K562 (cell line): ENCODE results near the gene AJM1. TPM values are rescaled to one million over a fixed set of nuclear protein-coding genes. Genes with fewer than 3 reads are reported as not detected.

Experiments
- CCNT2 ChIP-seq: IDR thresholded peaks from 2 replicates; pipeline ENCODE4 v1.6.1; 2011; ENCODE audit warnings: borderline replicate concordance, low read depth, mild to moderate bottlenecking, moderate library complexity, mixed read lengths, low read length; ENCODE audit not compliant: insufficient read length; ENCODE audit errors: extremely low read depth
- FOSL1 ChIP-seq: fragments of 200-800 bp; sonication (Bioruptor generic); conservative IDR thresholded peaks from 2 replicates; pipeline ENCODE4 v1.6.1; 2016; ENCODE audit warnings: missing genetic modification characterization, missing compliant biosample characterization
- GABPB1 ChIP-seq: sonication (generic); formaldehyde crosslinking; IDR thresholded peaks from 2 replicates; pipeline ENCODE4 v1.8.0; 2022; ENCODE audit warnings: mild to moderate bottlenecking, missing genetic modification reagents
- HMGN3 ChIP-seq: IDR thresholded peaks from 2 replicates; pipeline ENCODE4 v1.6.1; 2011; ENCODE audit warnings: borderline replicate concordance, low read depth, mild to moderate bottlenecking, mixed read lengths, low read length; ENCODE audit not compliant: insufficient read length; ENCODE audit errors: extremely low read depth
- MYBL2 ChIP-seq, 2 experiments: fragments of 450-650 bp in 1 of 2; sonication (generic) in 1 of 2; formaldehyde crosslinking in 1 of 2; IDR thresholded peaks; 2 replicates each; pipeline versions ENCODE4 v1.6.1 to v1.8.1; 2017 to 2022; ENCODE audit warnings: borderline replicate concordance in 1 of 2, inconsistent platforms in 1 of 2, low read depth in 1 of 2, mild to moderate bottlenecking in 1 of 2, missing genetic modification reagents in 1 of 2, moderate library complexity in 1 of 2
- RAD51 ChIP-seq: fragments of 450-650 bp; IDR thresholded peaks from 2 replicates; pipeline ENCODE4 v1.7.1; 2016; ENCODE audit warnings: low read depth, mild to moderate bottlenecking, borderline replicate concordance
- RBM14 ChIP-seq: fragments of 200-400 bp; formaldehyde crosslinking; IDR thresholded peaks from 2 replicates; pipeline ENCODE4 v1.6.1; 2018; ENCODE audit warnings: low read depth, mild to moderate bottlenecking, low read length, moderate library complexity, borderline replicate concordance; ENCODE audit not compliant: insufficient read depth
- SMAD2 ChIP-seq: fragments of 150-350 bp; IDR thresholded peaks from 2 replicates; pipeline ENCODE4 v1.6.1; 2014; ENCODE audit warnings: low read depth, mild to moderate bottlenecking, low read length
- TAF1 ChIP-seq: IDR thresholded peaks from 2 replicates; pipeline ENCODE4 v1.6.1; 2011; ENCODE audit warnings: mild to moderate bottlenecking, low read length, moderate library complexity; ENCODE audit not compliant: insufficient read depth, control insufficient read depth, severe bottlenecking; ENCODE audit errors: extremely low read depth
- TEAD2 ChIP-seq: fragments of 450-650 bp; IDR thresholded peaks from 2 replicates; pipeline ENCODE4 v1.6.1; 2016; ENCODE audit warnings: missing genetic modification characterization, control low read depth, missing compliant biosample characterization
- ZNF12 ChIP-seq: sonication (generic); formaldehyde crosslinking; IDR thresholded peaks from 2 replicates; pipeline ENCODE4 v1.4.0; 2020; ENCODE audit warnings: mild to moderate bottlenecking, missing genetic modification reagents
- polyA plus RNA-seq, 8 experiments: library from polyadenylated mRNA; depleted of rRNA in 4 of 8; stranded (reverse) in 5 of 8; unstranded in 3 of 8; fragments of >200 nt; fragmentation: Nextera tagmentation in 2 of 8; fragmentation: Illumina TruSeq in 1 of 8; extraction: Ambion mirVana in 2 of 8; extraction: Trizol in 1 of 8; gene quantifications; 2 replicates each; pipeline versions ENCODE4 v1.2.1 to v1.2.3, GENCODE V29; 2011 to 2014; ENCODE audit warnings: inconsistent platforms in 1 of 8, missing spikeins in 1 of 8
- total RNA-seq, 7 experiments: library from RNA; depleted of rRNA in 6 of 7; stranded (reverse); fragments of >200 nt in 6 of 7; fragmentation: Illumina TruSeq in 2 of 7; extraction: Trizol in 2 of 7; gene quantifications; 2 replicates each; pipeline versions ENCODE4 v1.2.1 to v1.2.3, GENCODE V29; 2011 to 2021; ENCODE audit warnings: low replicate concordance in 1 of 7
- TF ChIP-seq, protein P1 (sequence below), 2 experiments: IDR thresholded peaks; 2 replicates each; pipeline ENCODE4 v1.6.1; 2012; ENCODE audit warnings: improper control_type of control experiment in 2 of 2, low read depth in 2 of 2, low read length in 2 of 2, borderline replicate concordance in 1 of 2
- TF ChIP-seq, protein P2 (sequence below): fragments of 450-650 bp; IDR thresholded peaks from 2 replicates; pipeline ENCODE4 v1.6.1; 2017; ENCODE audit warnings: antibody characterized with exemption, mild to moderate bottlenecking
- TF ChIP-seq, protein P3 (sequence below): sonication (generic); formaldehyde crosslinking; IDR thresholded peaks from 2 replicates; pipeline ENCODE4 v1.8.1; 2023; ENCODE audit warnings: mild to moderate bottlenecking, missing genetic modification reagents

AJM1 gene
- total and polyA plus RNA-seq, 9 of the 15 experiments (the other 6 are each of a cell fraction or from before 2014, with no cell fraction given), result 0.01 to 3.7 (median 0.65) TPM; not detected in 1

DNA sequence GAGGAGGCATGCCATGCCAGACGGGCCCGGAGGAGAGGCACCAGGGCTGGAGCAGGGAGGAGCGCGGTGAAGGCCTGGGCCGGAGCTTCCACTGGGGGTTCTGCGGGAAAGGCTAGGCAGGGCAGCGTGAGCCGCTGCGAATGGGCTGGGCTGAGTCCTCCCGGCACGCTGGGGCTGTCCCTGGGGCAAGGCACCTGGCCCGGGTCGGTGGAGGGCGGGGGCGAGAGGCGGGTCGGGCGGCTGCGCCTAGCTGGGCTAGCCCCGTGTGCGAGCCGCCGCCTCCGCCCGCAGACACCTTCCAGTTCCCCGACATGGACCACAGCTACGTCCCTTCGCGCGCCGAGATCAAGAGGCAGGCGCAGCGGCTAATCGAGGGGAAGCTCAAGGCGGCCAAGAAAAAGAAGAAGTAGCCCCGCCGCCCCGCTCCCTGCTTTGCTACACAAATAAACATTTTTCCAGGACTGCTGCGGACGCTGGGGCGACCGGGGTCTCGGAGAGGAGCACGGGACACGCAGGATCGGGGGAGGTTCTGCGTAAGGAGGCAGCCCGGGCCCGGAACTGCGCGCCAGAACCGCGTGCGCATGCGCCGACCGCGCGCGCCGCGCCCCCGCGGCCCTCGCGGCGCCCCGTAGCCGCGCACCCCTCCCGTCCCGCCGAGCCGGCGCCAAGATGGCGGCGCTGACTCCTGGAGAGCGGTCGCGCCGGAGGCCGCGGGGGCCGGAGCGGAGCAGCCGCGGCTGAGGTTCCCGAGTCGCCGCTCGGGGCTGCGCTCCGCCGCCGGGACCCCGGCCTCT lies 34.8 kb upstream of the AJM1 start, which contains the start of gene RABL6 (continued):
- TF ChIP-seq RBM14 (0 out of 2 replicates have a peak, but pooled peaks have one; percentile 36), ZNF12 (CRISPR knock-in tag) (0 out of 2 replicates have a peak, but pooled peaks have one; percentile 38), HMGN3 (peak; percentile 69), CCNT2 (peak; percentile 93), GABPB1 (CRISPR knock-in tag) (peak; percentile 51), TAF1 (peak; percentile 97), RAD51 (no peak), TEAD2 (tag) (no peak), MYBL2 (IDR thresholded peaks at IDR 0.05; ENCODE audit: low read depth) (no peak), MYBL2 (CRISPR knock-in tag; IDR thresholded peaks at IDR 0.05; ENCODE audit: borderline replicate concordance) (no peak), FOSL1 (0 out of 2 replicates have a peak, but pooled peaks have one; percentile 10), SMAD2 (no peak)
- TF ChIP-seq, protein P1, sequence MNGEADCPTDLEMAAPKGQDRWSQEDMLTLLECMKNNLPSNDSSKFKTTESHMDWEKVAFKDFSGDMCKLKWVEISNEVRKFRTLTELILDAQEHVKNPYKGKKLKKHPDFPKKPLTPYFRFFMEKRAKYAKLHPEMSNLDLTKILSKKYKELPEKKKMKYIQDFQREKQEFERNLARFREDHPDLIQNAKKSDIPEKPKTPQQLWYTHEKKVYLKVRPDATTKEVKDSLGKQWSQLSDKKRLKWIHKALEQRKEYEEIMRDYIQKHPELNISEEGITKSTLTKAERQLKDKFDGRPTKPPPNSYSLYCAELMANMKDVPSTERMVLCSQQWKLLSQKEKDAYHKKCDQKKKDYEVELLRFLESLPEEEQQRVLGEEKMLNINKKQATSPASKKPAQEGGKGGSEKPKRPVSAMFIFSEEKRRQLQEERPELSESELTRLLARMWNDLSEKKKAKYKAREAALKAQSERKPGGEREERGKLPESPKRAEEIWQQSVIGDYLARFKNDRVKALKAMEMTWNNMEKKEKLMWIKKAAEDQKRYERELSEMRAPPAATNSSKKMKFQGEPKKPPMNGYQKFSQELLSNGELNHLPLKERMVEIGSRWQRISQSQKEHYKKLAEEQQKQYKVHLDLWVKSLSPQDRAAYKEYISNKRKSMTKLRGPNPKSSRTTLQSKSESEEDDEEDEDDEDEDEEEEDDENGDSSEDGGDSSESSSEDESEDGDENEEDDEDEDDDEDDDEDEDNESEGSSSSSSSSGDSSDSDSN (IDR thresholded peaks at IDR 0.05; ENCODE audit: borderline replicate concordance in 1 of 2, low read depth in 2 of 2, low read length in 2 of 2), result peak in 1 of 2 experiments; percentile 55; a peak in 1 of 4 replicates
- TF ChIP-seq, protein P2, sequence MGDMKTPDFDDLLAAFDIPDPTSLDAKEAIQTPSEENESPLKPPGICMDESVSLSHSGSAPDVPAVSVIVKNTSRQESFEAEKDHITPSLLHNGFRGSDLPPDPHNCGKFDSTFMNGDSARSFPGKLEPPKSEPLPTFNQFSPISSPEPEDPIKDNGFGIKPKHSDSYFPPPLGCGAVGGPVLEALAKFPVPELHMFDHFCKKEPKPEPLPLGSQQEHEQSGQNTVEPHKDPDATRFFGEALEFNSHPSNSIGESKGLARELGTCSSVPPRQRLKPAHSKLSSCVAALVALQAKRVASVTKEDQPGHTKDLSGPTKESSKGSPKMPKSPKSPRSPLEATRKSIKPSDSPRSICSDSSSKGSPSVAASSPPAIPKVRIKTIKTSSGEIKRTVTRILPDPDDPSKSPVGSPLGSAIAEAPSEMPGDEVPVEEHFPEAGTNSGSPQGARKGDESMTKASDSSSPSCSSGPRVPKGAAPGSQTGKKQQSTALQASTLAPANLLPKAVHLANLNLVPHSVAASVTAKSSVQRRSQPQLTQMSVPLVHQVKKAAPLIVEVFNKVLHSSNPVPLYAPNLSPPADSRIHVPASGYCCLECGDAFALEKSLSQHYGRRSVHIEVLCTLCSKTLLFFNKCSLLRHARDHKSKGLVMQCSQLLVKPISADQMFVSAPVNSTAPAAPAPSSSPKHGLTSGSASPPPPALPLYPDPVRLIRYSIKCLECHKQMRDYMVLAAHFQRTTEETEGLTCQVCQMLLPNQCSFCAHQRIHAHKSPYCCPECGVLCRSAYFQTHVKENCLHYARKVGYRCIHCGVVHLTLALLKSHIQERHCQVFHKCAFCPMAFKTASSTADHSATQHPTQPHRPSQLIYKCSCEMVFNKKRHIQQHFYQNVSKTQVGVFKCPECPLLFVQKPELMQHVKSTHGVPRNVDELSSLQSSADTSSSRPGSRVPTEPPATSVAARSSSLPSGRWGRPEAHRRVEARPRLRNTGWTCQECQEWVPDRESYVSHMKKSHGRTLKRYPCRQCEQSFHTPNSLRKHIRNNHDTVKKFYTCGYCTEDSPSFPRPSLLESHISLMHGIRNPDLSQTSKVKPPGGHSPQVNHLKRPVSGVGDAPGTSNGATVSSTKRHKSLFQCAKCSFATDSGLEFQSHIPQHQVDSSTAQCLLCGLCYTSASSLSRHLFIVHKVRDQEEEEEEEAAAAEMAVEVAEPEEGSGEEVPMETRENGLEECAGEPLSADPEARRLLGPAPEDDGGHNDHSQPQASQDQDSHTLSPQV, result peak; percentile 73
- TF ChIP-seq, protein P3, sequence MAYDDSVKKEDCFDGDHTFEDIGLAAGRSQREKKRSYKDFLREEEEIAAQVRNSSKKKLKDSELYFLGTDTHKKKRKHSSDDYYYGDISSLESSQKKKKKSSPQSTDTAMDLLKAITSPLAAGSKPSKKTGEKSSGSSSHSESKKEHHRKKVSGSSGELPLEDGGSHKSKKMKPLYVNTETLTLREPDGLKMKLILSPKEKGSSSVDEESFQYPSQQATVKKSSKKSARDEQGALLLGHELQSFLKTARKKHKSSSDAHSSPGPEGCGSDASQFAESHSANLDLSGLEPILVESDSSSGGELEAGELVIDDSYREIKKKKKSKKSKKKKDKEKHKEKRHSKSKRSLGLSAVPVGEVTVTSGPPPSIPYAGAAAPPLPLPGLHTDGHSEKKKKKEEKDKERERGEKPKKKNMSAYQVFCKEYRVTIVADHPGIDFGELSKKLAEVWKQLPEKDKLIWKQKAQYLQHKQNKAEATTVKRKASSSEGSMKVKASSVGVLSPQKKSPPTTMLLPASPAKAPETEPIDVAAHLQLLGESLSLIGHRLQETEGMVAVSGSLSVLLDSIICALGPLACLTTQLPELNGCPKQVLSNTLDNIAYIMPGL, result peak; percentile 73; the same call in 1 of the 2 replicates
